Measurements from ENCODE around the gene MAP1S.

The MAP1S gene

GRCh38 chr19:17688853-17689595 lies 30.3 kb upstream of the MAP1S start:
- no peak for DNase-seq

GRCh38 chr19:17692566-17692965 lies 26.7 kb upstream of the MAP1S start:
- DNase-seq, result no peak

DNA sequence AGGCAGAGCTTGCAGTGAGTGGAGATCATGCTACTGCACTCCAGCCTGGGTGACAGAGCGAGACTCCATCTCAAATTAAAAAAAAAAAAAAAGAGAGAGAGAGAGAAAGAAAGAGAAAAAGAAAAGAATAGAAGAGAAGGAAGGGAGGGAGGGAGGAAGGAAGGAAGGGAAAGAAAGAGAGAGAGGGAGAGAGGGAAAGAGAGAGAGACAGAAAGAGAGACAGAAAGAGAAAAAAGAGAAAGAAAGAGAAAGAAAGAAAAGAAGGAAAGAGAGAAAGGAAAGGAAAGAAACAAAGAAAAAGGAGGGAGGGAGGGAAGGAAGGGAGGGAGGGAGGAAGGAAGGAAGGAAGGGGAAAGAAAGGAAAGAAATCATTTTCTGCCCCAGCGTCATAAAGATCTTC lies 24.1 kb upstream of the MAP1S start:
- DNase-seq, result no peak

GRCh38 chr19:17703824-17704463 lies 15.3 kb upstream of the MAP1S start:
- peak; percentile 61 to 73 for DNase-seq

GRCh38 chr19:17706750-17707181 lies 12.5 kb upstream of the MAP1S start:
- no peak for DNase-seq

GRCh38 chr19:17711851-17712250 lies 7.4 kb upstream of the MAP1S start:
- DNase-seq, result no peak

- DNase-seq, result no peak
These were observed 2.9 kb upstream of the MAP1S start for GRCh38 chr19:17716309-17716929.

- no peak for DNase-seq
These were observed 732 bp upstream of the MAP1S start for GRCh38 chr19:17718550-17718946.

DNA sequence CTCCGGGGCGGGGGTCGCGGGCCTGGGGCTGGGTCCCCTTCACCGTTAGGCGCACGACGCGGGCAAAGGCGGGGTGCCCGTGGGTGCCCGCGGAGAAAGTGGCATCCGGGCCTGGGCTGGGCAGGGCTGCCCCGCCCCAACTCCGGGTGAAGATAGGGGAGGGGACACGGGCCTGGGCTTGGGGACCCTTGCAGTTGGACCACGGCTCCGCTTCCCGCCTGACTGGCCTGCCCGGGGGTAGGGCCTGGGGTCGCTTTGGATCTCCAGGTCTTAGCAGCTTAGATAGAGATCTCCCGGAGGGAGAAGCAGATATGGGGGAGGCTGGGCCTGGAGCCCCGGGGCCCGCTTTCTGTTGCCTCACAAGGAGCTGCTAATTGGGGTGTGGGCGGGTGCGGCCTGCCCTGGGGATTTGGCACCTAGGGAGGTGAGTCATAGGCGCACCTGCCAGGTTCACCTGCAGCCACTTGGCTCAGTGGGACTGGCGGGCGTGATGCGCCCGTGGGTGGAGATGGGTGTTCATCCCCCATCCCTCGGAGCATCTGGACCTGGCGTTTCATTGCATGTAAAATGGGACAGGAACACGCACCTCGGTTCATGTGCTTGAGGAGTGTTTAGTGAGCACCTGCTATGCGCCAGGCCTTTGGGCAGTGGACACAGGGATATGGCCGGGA lies 585 bp downstream of the MAP1S start:
- DNase-seq, result peak; percentile 71 to 75

DNA sequence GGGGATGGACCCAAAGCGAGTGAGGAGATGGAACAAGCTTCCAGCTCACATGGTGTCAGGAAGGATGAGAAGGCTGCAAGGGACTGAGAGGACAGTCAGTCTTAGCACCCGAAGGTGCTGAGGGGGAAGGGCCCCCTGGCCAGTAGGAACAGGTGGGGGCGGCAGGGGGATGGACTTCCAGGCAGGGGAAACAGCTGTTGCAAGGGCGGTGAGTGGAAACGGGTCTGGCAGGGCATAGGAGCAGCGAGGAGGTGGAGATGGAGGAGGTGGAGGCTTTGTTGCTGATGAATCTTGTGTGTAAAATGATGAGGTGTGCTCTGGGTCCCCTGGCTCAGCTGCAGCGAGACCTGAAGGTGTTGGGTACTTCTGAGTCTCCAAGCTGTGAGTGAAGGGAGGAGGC lies 1.2 kb downstream of the MAP1S start:
- DNase-seq, result no peak

GRCh38 chr19:17721111-17721628 lies 1.9 kb downstream of the MAP1S start:
- DNase-seq, result no peak

- no peak for DNase-seq
These were observed 2.5 kb downstream of the MAP1S start for GRCh38 chr19:17721821-17722220.

- DNase-seq, result no peak
These were observed 3.5 kb downstream of the MAP1S start for GRCh38 chr19:17722655-17723240.

GRCh38 chr19:17724655-17725054 lies 5.4 kb downstream of the MAP1S start:
- DNase-seq, result no peak

- no peak for DNase-seq
These were observed 6.3 kb downstream of the MAP1S start for GRCh38 chr19:17725422-17726078.

DNA sequence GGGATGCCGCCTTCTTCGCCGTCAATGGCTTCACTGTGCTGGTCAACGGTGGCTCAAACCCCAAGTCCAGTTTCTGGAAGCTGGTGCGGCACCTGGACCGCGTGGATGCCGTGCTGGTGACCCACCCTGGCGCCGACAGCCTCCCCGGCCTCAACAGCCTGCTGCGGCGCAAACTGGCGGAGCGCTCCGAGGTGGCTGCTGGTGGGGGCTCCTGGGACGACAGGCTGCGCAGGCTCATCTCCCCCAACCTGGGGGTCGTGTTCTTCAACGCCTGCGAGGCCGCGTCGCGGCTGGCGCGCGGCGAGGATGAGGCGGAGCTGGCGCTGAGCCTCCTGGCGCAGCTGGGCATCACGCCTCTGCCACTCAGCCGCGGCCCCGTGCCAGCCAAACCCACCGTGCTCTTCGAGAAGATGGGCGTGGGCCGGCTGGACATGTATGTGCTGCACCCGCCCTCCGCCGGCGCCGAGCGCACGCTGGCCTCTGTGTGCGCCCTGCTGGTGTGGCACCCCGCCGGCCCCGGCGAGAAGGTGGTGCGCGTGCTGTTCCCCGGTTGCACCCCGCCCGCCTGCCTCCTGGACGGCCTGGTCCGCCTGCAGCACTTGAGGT lies 7.0 kb downstream of the MAP1S start:
- no peak for DNase-seq

GRCh38 chr19:17726964-17727773 lies 7.9 kb downstream of the MAP1S start:
- no peak for DNase-seq

DNA sequence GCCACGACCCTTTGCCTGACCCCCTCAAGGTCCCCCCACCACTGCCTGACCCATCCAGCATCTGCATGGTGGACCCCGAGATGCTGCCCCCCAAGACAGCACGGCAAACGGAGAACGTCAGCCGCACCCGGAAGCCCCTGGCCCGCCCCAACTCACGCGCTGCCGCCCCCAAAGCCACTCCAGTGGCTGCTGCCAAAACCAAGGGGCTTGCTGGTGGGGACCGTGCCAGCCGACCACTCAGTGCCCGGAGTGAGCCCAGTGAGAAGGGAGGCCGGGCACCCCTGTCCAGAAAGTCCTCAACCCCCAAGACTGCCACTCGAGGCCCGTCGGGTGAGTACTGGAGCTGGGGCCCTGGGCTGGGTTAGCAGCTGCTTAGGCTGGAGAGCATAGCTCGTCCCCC lies 8.6 kb downstream of the MAP1S start:
- no peak for DNase-seq

- DNase-seq, result no peak
These were observed 13.8 kb downstream of the MAP1S start for GRCh38 chr19:17733127-17733526.

- no peak for DNase-seq
These were observed 14.9 kb downstream of the MAP1S start for GRCh38 chr19:17734146-17734545.

GRCh38 chr19:17735410-17735809 lies 16.1 kb downstream of the MAP1S start:
- DNase-seq, result no peak
